NCI-H226 (cell line): Measurements from ENCODE around the gene CDK10.
"Not testable (repeated sequence)": the region's sequence is repeated elsewhere in the genome, so short reads cannot be mapped to it uniquely, and the experiment has no call there.

Experiments used
- DNase-seq: peaks from one replicate; pipeline ENCODE4 v3.0.0-alpha.2; 2015

The CDK10 gene

GRCh38 chr16:89668790-89669158 is 17.7 kb upstream of the CDK10 start:
- DNase-seq = no peak

- no peak for DNase-seq
These were observed 16.7 kb upstream of the CDK10 start for GRCh38 chr16:89669755-89670154.

GRCh38 chr16:89670496-89671431 is 15.7 kb upstream of the CDK10 start:
- no peak for DNase-seq

- DNase-seq = not testable (repeated sequence)
These were observed 14.9 kb upstream of the CDK10 start for GRCh38 chr16:89671565-89671964.

GRCh38 chr16:89672177-89672941 is 14.1 kb upstream of the CDK10 start:
- DNase-seq = no peak

GRCh38 chr16:89678258-89678657 is 8.2 kb upstream of the CDK10 start:
- no peak for DNase-seq

GRCh38 chr16:89685916-89686315 is 573 bp upstream of the CDK10 start:
- DNase-seq = no peak

GRCh38 chr16:89687092-89687940 is 827 bp downstream of the CDK10 start:
- no peak for DNase-seq

- DNase-seq = no peak
These were observed 1.9 kb downstream of the CDK10 start for GRCh38 chr16:89688395-89688794.

GRCh38 chr16:89689142-89689541 is 2.7 kb downstream of the CDK10 start:
- no peak for DNase-seq

GRCh38 chr16:89689621-89690020 is 3.1 kb downstream of the CDK10 start:
- DNase-seq = not testable (repeated sequence)

GRCh38 chr16:89690392-89690901 is 4.0 kb downstream of the CDK10 start:
- no peak for DNase-seq

GRCh38 chr16:89691231-89691985 is 4.9 kb downstream of the CDK10 start:
- no peak for DNase-seq

GRCh38 chr16:89691986-89692569 is 5.6 kb downstream of the CDK10 start:
- DNase-seq = no peak

- no peak for DNase-seq
These were observed 6.8 kb downstream of the CDK10 start for GRCh38 chr16:89693289-89693731.

- no peak for DNase-seq
These were observed 7.7 kb downstream of the CDK10 start for GRCh38 chr16:89693931-89694783.

- DNase-seq = not testable (repeated sequence)
These were observed 8.2 kb downstream of the CDK10 start for GRCh38 chr16:89694784-89695085.

- no peak for DNase-seq
These were observed 8.8 kb downstream of the CDK10 start for GRCh38 chr16:89695086-89695874.

- DNase-seq = no peak
These were observed 9.6 kb downstream of the CDK10 start for GRCh38 chr16:89695875-89696669.
